B cell (primary cell): Measurements from ENCODE around the gene SYCE3. TPM values are rescaled to one million over a fixed set of nuclear protein-coding genes. Genes with fewer than 3 reads are reported as not detected.
A peak's percentile ranks its signal among the peaks of the same experiment; 100 is the strongest.

Experiments used
- ATAC-seq: fragments of 200-7000 bp; cut with Tn5 transposase; one replicate; pipeline ENCODE4 v1.10.0; 2021; ENCODE audit warnings: low read depth, mild to moderate bottlenecking, moderate number of reproducible peaks, moderate library complexity
- CTCF ChIA-PET: fragments of 350-600 bp; sonication (Branson Sonifier 250); formaldehyde crosslinking; loops from one replicate; lab custom pipeline; 2021; ENCODE audit warnings: antibody characterized with exemption, inconsistent platforms; lab: Charles Lee
- POLR2A ChIA-PET: fragments of 350-600 bp; sonication (Branson Sonifier 250); formaldehyde crosslinking; loops from one replicate; lab custom pipeline; 2021; ENCODE audit warnings: antibody characterized with exemption; lab: Charles Lee
- DNase-seq: peaks from one replicate; pipeline ENCODE4 v3.0.0; 2013
- H2AFZ ChIP-seq: 2 replicates; pipeline ENCODE4 v1.6.1; 2012; ENCODE audit warnings: mild to moderate bottlenecking, low read depth, low read length; ENCODE audit not compliant: insufficient read depth, poor library complexity, severe bottlenecking
- H3K27ac ChIP-seq, 2 donors: 1 replicate in 1 of 2; 2 replicates in 1 of 2; pipeline ENCODE4 v1.5.1; 2012 to 2013; ENCODE audit warnings: low read length in 2 of 2, mild to moderate bottlenecking in 2 of 2, moderate library complexity in 1 of 2
- H3K27me3 ChIP-seq, 4 experiments: fragments of 200-600 bp in 1 of 4; sonication (generic) in 1 of 4; replicated peaks in 1 of 4; 1 replicate in 2 of 4; 2 replicates in 2 of 4; pipeline versions ENCODE4 v1.6.1 to v1.7.0; 2013 to 2016; ENCODE audit warnings: low read length in 3 of 4, mild to moderate bottlenecking in 2 of 4, mixed read lengths in 1 of 4, moderate library complexity in 1 of 4; ENCODE audit not compliant: insufficient read depth in 4 of 4, control insufficient read depth in 3 of 4; ENCODE audit errors: control extremely low read depth in 1 of 4
- H3K36me3 ChIP-seq, 2 experiments: replicated peaks in 1 of 2; 1 replicate in 1 of 2; 2 replicates in 1 of 2; pipeline versions ENCODE4 v1.6.1 to v1.7.1; 2013; ENCODE audit warnings: low read length in 1 of 2; ENCODE audit not compliant: insufficient read depth in 2 of 2, control insufficient read depth in 1 of 2; ENCODE audit errors: control extremely low read depth in 1 of 2, extremely low read depth in 1 of 2
- H3K4me1 ChIP-seq, 2 donors: fragments of 200-600 bp in 1 of 2; sonication (generic) in 1 of 2; 1 replicate in 1 of 2; 2 replicates in 1 of 2; pipeline versions ENCODE4 v1.5.1 to v1.6.1; 2013 to 2017; ENCODE audit warnings: low read length in 2 of 2; ENCODE audit not compliant: control insufficient read depth in 2 of 2, insufficient read depth in 2 of 2
- H3K4me2 ChIP-seq: replicated peaks from 2 replicates; pipeline ENCODE3; 2012; ENCODE audit warnings: mild to moderate bottlenecking, low read depth, low read length; ENCODE audit not compliant: poor library complexity, severe bottlenecking
- H3K4me3 ChIP-seq, 5 experiments: fragments of 200-600 bp in 1 of 5; sonication (generic) in 1 of 5; 1 replicate in 3 of 5; 2 replicates in 2 of 5; pipeline versions ENCODE4 v1.5.1 to v1.7.0; 2011 to 2016; ENCODE audit warnings: low read length in 4 of 5, mild to moderate bottlenecking in 4 of 5, low read depth in 2 of 5, control low read depth in 1 of 5, moderate library complexity in 1 of 5; ENCODE audit not compliant: insufficient read depth in 1 of 5; ENCODE audit errors: control extremely low read depth in 1 of 5, extremely low read depth in 1 of 5
- H3K79me2 ChIP-seq: fragments of 200-600 bp; sonication (generic); one replicate; pipeline ENCODE4 v1.6.0; 2016; ENCODE audit warnings: low read length; ENCODE audit not compliant: control insufficient read depth, insufficient read depth
- H3K9ac ChIP-seq: fragments of 200-600 bp; sonication (generic); 2 replicates; pipeline ENCODE4 v1.6.1; 2017; ENCODE audit warnings: mild to moderate bottlenecking, low read length, moderate library complexity
- H3K9me3 ChIP-seq, 3 donors: one replicate each; pipeline versions ENCODE4 v1.6.1 to v1.7.1; 2013; ENCODE audit warnings: low read length in 2 of 3; ENCODE audit not compliant: control insufficient read depth in 2 of 3, insufficient read depth in 1 of 3; ENCODE audit errors: control extremely low read depth in 1 of 3
- H4K20me1 ChIP-seq: 2 replicates; pipeline ENCODE4 v1.6.0; 2012; ENCODE audit warnings: mild to moderate bottlenecking, low read length; ENCODE audit not compliant: insufficient read depth, control insufficient read depth, poor library complexity, severe bottlenecking
- H3K27ac Mint-ChIP-seq: one replicate; pipeline ENCODE4 v1.8.0; 2021; ENCODE audit warnings: mixed read lengths
- H3K27me3 Mint-ChIP-seq: one replicate; pipeline ENCODE4 v1.8.0; 2021; ENCODE audit warnings: mixed read lengths
- H3K4me1 Mint-ChIP-seq: one replicate; pipeline ENCODE4 v1.8.0; 2021; ENCODE audit warnings: mixed read lengths
- H3K4me3 Mint-ChIP-seq: one replicate; pipeline ENCODE4 v1.8.0; 2021; ENCODE audit warnings: mixed read lengths
- H3K9me3 Mint-ChIP-seq: one replicate; pipeline ENCODE4 v1.8.0; 2022; ENCODE audit warnings: mixed read lengths; ENCODE audit not compliant: insufficient read depth
- EZH2 ChIP-seq: IDR thresholded peaks from 2 replicates; pipeline ENCODE4 v1.6.1; 2012; ENCODE audit warnings: borderline replicate concordance, low read depth, mild to moderate bottlenecking, moderate library complexity, low read length; ENCODE audit not compliant: insufficient read depth, poor library complexity, severe bottlenecking
- WGBS: methylation state at CpG from one replicate; pipeline ENCODE4 v1.1.5; 2013; ENCODE audit warnings: missing lambda C conversion rate; ENCODE audit not compliant: insufficient coverage; 5-methylcytosine and 5-hydroxymethylcytosine counted together
- intact Hi-C: fragments of 100-400 bp; cut with micrococcal nuclease; formaldehyde crosslinking; loops from one replicate; pipeline ENCODE4 v1.10.0; 2022
- polyA plus RNA-seq: library from polyadenylated mRNA; depleted of rRNA; stranded (reverse); fragments of >200 nt; gene quantifications from 2 replicates; pipeline ENCODE4 v1.2.3, GENCODE V29; 2012
- total RNA-seq, 2 donors: library from RNA; stranded (reverse); fragments of 120-200 nt in 1 of 2; gene quantifications; 1 replicate in 1 of 2; 2 replicates in 1 of 2; pipeline versions ENCODE4 v1.2.3 to v1.2.4, GENCODE V29; 2013 to 2022
- TF ChIP-seq, protein P1 (sequence below): fragments of 200-600 bp; IDR thresholded peaks from one replicate; pipeline ENCODE4 v1.8.0; 2022; ENCODE audit warnings: antibody characterized with exemption, mild to moderate bottlenecking

The SYCE3 gene
- total and polyA plus RNA-seq, 2 donors (not counting 1 experiment from before 2014, with no cell fraction given), result not detected

DNA sequence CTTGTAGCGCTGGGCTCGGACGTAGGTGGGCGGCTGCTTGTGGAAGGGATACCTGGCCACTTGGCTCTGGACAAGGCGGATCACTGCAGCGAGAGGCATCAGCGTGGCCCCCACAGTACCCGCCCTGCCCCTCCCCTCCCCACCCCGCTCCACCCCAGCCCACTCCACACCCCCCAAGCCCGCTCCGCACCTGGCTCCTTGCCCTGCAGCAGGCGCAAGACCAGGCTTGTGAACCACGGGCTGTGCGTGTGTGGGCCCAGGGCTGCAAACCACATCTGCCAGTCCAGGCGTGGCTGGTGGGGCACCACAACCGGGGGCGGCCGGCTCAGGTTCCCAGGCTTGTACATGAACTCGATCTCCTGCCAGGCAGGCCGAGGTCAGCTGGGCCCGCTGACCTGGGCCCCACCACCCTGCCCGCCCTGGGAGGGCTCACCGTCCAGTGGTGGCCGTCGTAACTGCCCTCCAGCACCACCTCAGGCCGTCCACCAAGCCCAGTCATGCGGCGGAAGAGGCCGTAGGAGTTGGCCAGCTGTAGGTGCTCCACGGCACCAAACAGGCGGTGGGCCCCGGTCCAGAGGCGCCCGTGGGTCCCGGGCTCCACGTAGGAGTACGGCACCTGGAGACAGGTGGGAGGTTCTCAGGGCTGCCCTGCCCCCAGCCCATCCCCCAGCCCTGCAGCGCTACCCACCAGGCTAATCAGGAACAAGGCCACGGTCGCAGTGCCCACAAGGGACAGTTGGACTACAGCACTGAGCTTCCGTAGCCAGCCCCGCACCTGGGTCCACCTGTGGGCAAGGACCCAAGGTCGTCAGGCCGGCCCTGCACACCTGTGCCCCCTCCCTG lies 58.1 kb downstream of the SYCE3 start:
- DNase-seq (peak; percentile 22), ATAC-seq (no peak)
- Histone ChIP-seq H3K4me3 (no peak overlapping the region), H3K27me3 (no peaks in the 10 kb centered on the region), H3K9me3 (no peaks in the 10 kb centered on the region), H3K27ac (no peak overlapping the region), H3K9ac (no peak overlapping the region), H2AFZ (no peak overlapping the region), H3K79me2 (peaks cover 36% of the 10 kb centered on the region), H3K4me1 (peaks cover 19 to 29% of the 10 kb centered on the region in 2 donors), H4K20me1 (peaks cover 30% of the 10 kb centered on the region), H3K36me3 (peaks cover 0 to 32% of the 10 kb centered on the region in 2 experiments), H3K4me2 (no peak overlapping the region)
- intact Hi-C loops, result loop anchor here (5.0 kb wide), 1 partner anchor 162 kb away; the partner anchor contains the start of gene PPP6R2
- Mint-ChIP-seq H3K4me3 (no peak overlapping the region), H3K4me1 (peaks cover 26% of the 10 kb centered on the region), H3K27ac (no peak overlapping the region), H3K27me3 (no peaks in the 10 kb centered on the region), H3K9me3 (no peaks in the 10 kb centered on the region)
- ChIA-PET CTCF (interaction anchor here (0.5 to 0.9 kb wide), 2 partner anchors 78 to 150 kb away, joined by 3 to 5 read pairs; no protein-coding TSS in a partner anchor), POLR2A (no interaction called here)
- WGBS, result 95% methylated on average over 37 of the region's 44 CpGs
- no peak for TF ChIP-seq EZH2
- TF ChIP-seq, protein P1, sequence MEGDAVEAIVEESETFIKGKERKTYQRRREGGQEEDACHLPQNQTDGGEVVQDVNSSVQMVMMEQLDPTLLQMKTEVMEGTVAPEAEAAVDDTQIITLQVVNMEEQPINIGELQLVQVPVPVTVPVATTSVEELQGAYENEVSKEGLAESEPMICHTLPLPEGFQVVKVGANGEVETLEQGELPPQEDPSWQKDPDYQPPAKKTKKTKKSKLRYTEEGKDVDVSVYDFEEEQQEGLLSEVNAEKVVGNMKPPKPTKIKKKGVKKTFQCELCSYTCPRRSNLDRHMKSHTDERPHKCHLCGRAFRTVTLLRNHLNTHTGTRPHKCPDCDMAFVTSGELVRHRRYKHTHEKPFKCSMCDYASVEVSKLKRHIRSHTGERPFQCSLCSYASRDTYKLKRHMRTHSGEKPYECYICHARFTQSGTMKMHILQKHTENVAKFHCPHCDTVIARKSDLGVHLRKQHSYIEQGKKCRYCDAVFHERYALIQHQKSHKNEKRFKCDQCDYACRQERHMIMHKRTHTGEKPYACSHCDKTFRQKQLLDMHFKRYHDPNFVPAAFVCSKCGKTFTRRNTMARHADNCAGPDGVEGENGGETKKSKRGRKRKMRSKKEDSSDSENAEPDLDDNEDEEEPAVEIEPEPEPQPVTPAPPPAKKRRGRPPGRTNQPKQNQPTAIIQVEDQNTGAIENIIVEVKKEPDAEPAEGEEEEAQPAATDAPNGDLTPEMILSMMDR, result no peak
